ENCODE data around the gene ELOVL2. TPM values are rescaled to one million over a fixed set of nuclear protein-coding genes. Genes with fewer than 3 reads are reported as not detected.

ELOVL2 gene
- total RNA-seq, 1 experiment from 2014 or later, result 0.07 TPM

DNA sequence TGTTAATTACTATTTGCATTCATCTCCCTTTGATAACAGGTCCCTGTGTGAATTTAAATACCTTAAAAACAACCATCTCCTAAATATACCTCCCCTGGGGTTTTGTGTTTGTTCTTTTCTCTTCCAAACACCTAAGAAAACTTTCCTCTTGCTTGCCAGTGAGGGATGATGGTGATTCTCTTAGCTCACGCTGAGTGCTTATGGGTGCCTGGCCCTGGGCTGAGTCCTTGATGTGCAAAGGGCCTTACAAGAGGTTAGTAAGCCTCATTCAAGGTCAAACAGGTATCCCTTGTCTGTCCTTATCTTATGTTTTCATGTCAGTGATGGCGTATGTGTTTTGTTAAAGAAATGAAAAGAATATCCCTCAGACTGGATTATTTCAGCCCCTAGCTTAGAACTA lies 81.0 kb downstream of the ELOVL2 start:
- Histone ChIP-seq H3K27ac (ENCODE audit: low read length) (no peak overlapping the region), H3K27me3 (ENCODE audit: low read length) (0 out of 2 replicates have a peak, but pooled peaks cover 3% of the 10 kb centered on the region), H3K4me3 (ENCODE audit: low read length) (no peak overlapping the region), H3K4me2 (ENCODE audit: low read depth, low read length, poor library complexity, severe bottlenecking) (no peak overlapping the region), H3K4me1 (ENCODE audit: low read length) (no peaks in the 10 kb centered on the region), H3K9me3 (ENCODE audit: low read length) (peaks cover 9% of the 10 kb centered on the region; the same call in 1 of the 2 replicates), H4K20me1 (ENCODE audit: insufficient read depth, low read depth, low read length) (no peaks in the 10 kb centered on the region), H2AFZ (ENCODE audit: low read length) (no peak overlapping the region), H3K79me2 (ENCODE audit: low read length) (no peaks in the 10 kb centered on the region), H3K9me2 (replicated peaks; ENCODE audit: insufficient read depth, low read length) (0 out of 2 replicates have a peak, but pooled peaks cover 2% of the 10 kb centered on the region), H3K9ac (ENCODE audit: low read length) (no peak overlapping the region), H3K36me3 (ENCODE audit: insufficient read depth, low read length) (no peaks in the 10 kb centered on the region)
- no peak for DNase-seq

DNA sequence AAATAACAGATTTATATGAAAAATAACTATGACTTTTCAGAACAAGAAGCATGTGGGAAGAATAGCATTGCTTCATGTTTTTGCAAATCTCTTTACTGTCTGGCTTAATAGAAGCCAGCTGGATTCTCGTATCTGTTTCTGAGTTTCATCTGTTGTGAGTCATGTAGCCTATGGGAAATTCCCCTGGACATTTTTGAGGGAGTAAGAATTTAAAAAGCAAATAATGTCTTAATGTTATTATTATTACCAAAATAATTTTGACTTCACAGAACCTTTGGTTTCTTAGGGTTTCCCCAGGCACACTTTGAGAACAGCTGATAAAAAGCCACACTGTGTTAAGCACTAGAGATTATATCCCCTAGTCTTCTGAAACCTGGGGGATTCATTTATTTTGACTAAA lies 81.4 kb downstream of the ELOVL2 start:
- Histone ChIP-seq H3K79me2 (ENCODE audit: low read length) (no peaks in the 10 kb centered on the region), H3K4me3 (ENCODE audit: low read length) (no peak overlapping the region), H4K20me1 (ENCODE audit: insufficient read depth, low read depth, low read length) (no peaks in the 10 kb centered on the region), H3K27ac (ENCODE audit: low read length) (no peak overlapping the region), H3K4me1 (ENCODE audit: low read length) (no peaks in the 10 kb centered on the region), H3K9ac (ENCODE audit: low read length) (no peak overlapping the region), H3K4me2 (ENCODE audit: low read depth, low read length, poor library complexity, severe bottlenecking) (no peak overlapping the region), H3K36me3 (ENCODE audit: insufficient read depth, low read length) (no peaks in the 10 kb centered on the region), H2AFZ (ENCODE audit: low read length) (no peak overlapping the region), H3K9me3 (ENCODE audit: low read length) (peaks cover 9% of the 10 kb centered on the region; the same call in 1 of the 2 replicates), H3K27me3 (ENCODE audit: low read length) (0 out of 2 replicates have a peak, but pooled peaks cover under 1% of the 10 kb centered on the region), H3K9me2 (replicated peaks; ENCODE audit: insufficient read depth, low read length) (0 out of 2 replicates have a peak, but pooled peaks cover 2% of the 10 kb centered on the region)
- DNase-seq, result no peak

DNA sequence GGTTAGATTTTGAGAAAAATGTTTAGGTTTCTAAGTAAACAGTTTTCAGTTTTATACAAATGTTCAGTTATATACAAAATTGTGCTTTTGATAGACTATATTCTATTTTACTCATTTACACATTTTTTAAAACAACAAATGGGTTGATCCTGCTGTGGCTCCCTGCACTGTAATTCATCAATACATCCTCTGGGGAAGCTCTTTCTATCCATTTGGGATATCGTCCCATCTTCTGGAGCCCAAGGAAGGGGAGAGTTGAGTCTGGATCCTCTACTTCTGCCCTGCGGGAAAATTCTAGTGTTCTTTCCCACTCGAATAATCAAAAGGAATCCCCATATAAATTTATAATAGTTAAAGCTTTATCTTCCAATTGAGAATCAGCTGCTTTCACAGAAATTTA lies 82.3 kb downstream of the ELOVL2 start:
- Histone ChIP-seq H3K4me2 (ENCODE audit: low read depth, low read length, poor library complexity, severe bottlenecking) (no peak overlapping the region), H3K79me2 (ENCODE audit: low read length) (no peaks in the 10 kb centered on the region), H3K9ac (ENCODE audit: low read length) (no peak overlapping the region), H3K4me3 (ENCODE audit: low read length) (no peak overlapping the region), H3K27me3 (ENCODE audit: low read length) (no peaks in the 10 kb centered on the region), H2AFZ (ENCODE audit: low read length) (no peak overlapping the region), H3K4me1 (ENCODE audit: low read length) (no peaks in the 10 kb centered on the region), H4K20me1 (ENCODE audit: insufficient read depth, low read depth, low read length) (no peaks in the 10 kb centered on the region), H3K27ac (ENCODE audit: low read length) (no peak overlapping the region), H3K36me3 (ENCODE audit: insufficient read depth, low read length) (no peaks in the 10 kb centered on the region), H3K9me3 (ENCODE audit: low read length) (peaks cover 9% of the 10 kb centered on the region; the same call in 1 of the 2 replicates), H3K9me2 (replicated peaks; ENCODE audit: insufficient read depth, low read length) (0 out of 2 replicates have a peak, but pooled peaks cover 2% of the 10 kb centered on the region)
- no peak for DNase-seq

DNA sequence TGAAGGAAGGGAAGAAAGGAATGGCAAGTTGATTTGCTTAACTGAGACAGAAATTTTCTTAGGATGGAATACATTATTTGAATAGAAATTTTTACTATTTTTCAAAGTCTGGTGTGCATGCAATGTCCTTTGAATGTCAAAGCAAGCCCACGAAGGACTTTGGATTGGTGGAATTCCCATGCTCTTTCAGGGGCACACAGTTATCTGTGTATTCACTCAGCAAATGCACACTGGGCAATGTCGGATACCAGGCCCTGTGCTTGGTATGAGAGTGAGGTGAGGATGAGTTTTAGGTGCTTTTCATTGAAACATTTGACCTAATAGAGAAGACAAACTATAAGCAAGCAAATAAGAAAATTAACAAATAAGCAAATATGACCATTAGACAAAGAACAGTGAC lies 83.9 kb downstream of the ELOVL2 start:
- no peak for DNase-seq
- Histone ChIP-seq H3K36me3 (ENCODE audit: insufficient read depth, low read length) (no peaks in the 10 kb centered on the region), H3K9ac (ENCODE audit: low read length) (no peak overlapping the region), H3K9me2 (replicated peaks; ENCODE audit: insufficient read depth, low read length) (no peaks in the 10 kb centered on the region), H3K4me1 (ENCODE audit: low read length) (no peaks in the 10 kb centered on the region), H3K27me3 (ENCODE audit: low read length) (no peaks in the 10 kb centered on the region), H3K9me3 (ENCODE audit: low read length) (no peaks in the 10 kb centered on the region), H4K20me1 (ENCODE audit: insufficient read depth, low read depth, low read length) (no peaks in the 10 kb centered on the region), H3K4me2 (ENCODE audit: low read depth, low read length, poor library complexity, severe bottlenecking) (no peak overlapping the region), H3K4me3 (ENCODE audit: low read length) (no peak overlapping the region), H3K79me2 (ENCODE audit: low read length) (no peaks in the 10 kb centered on the region), H2AFZ (ENCODE audit: low read length) (no peak overlapping the region), H3K27ac (ENCODE audit: low read length) (no peak overlapping the region)

DNA sequence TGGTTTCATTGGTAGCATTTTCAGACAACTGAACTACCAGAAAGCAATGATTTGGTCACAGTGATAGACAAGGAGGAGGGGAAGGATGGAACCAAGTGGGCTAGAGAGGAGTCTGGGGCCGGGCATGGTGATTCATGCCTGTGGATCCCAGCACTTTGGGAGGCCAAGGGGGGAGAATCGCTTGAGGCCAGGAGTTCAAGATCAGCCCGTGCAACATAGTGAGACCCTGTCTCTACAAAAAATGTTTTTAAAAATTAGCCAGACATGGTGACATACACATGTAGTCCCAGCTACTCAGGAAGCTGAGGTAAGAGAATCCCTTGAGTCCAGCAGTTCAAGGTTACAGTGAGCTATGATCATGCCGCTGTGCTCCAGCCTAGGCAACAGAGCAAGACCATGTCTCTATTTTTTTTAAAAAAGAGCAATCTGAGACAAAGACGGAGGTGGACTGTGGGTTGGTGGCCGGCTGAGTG lies 86.7 kb downstream of the ELOVL2 start:
- H3K9ac ChIP-seq (ENCODE audit: low read length), result no peak overlapping the region
- no peaks in the 10 kb centered on the region for H3K9me2 ChIP-seq (replicated peaks; ENCODE audit: insufficient read depth, low read length)
- H3K9me3 ChIP-seq (ENCODE audit: low read length), result no peaks in the 10 kb centered on the region
- H3K27ac ChIP-seq (ENCODE audit: low read length), result no peak overlapping the region
- H3K27me3 ChIP-seq (ENCODE audit: low read length), result no peaks in the 10 kb centered on the region
- H3K4me1 ChIP-seq (ENCODE audit: low read length), result no peaks in the 10 kb centered on the region
- no peaks in the 10 kb centered on the region for H3K36me3 ChIP-seq (ENCODE audit: insufficient read depth, low read length)
- DNase-seq, result no peak
- H3K4me2 ChIP-seq (ENCODE audit: low read depth, low read length, poor library complexity, severe bottlenecking), result no peak overlapping the region
- no peaks in the 10 kb centered on the region for H3K79me2 ChIP-seq (ENCODE audit: low read length)
- H4K20me1 ChIP-seq (ENCODE audit: insufficient read depth, low read depth, low read length), result no peaks in the 10 kb centered on the region
- H3K4me3 ChIP-seq (ENCODE audit: low read length), result no peak overlapping the region
- no peak overlapping the region for H2AFZ ChIP-seq (ENCODE audit: low read length)

DNA sequence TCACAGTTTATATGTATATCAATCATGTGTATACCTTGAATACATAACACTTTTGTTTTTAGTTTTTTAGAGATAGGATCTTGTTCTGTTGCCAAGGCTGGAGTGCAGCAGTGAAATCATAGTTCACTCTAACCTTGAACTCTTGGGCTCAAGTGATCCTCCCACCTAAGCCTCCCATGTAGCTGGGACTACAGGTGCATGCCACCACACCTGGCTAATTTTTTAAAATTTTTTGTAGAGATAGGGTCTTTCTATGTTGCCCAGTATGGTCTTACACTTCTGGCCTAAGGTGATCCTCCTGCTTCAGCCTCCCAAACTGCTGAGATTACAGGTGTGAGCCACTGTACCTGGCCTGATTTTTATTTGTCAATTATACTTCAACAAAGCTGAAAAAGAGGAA lies 87.3 kb downstream of the ELOVL2 start:
- H3K9me2 ChIP-seq (replicated peaks; ENCODE audit: insufficient read depth, low read length), result no peaks in the 10 kb centered on the region

DNA sequence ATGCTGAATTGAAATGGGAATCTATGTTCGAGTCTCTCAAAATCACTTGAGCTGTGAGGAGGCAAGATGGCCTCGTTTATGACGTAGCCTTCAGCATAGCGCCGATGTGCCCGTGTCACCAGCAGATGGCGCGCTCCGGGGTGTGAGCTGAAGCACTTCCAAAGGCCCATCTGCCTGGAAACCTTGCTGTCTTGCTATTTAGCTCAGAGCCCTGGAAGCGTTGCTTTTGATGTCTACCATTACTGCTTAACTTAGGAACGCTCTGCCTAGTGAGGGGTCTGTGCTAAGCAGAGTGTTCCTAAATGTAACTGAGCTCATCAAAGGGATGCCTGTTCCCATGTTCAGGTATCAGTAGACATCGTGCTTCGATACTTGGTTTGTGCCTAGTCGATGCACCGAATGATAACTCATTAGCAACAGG lies 89.5 kb downstream of the ELOVL2 start:
- Histone ChIP-seq H2AFZ (ENCODE audit: low read length) (peak overlapping the region; percentile 67; the same call in 1 of the 2 replicates), H4K20me1 (ENCODE audit: insufficient read depth, low read depth, low read length) (no peaks in the 10 kb centered on the region), H3K9ac (ENCODE audit: low read length) (no peak overlapping the region), H3K79me2 (ENCODE audit: low read length) (no peaks in the 10 kb centered on the region), H3K36me3 (ENCODE audit: insufficient read depth, low read length) (no peaks in the 10 kb centered on the region), H3K4me2 (ENCODE audit: low read depth, low read length, poor library complexity, severe bottlenecking) (no peak overlapping the region), H3K9me3 (ENCODE audit: low read length) (no peaks in the 10 kb centered on the region), H3K27me3 (ENCODE audit: low read length) (no peaks in the 10 kb centered on the region), H3K4me3 (ENCODE audit: low read length) (no peak overlapping the region), H3K27ac (ENCODE audit: low read length) (no peak overlapping the region), H3K9me2 (replicated peaks; ENCODE audit: insufficient read depth, low read length) (no peaks in the 10 kb centered on the region), H3K4me1 (ENCODE audit: low read length) (no peaks in the 10 kb centered on the region)
- DNase-seq, result peak; percentile 92

More for the DNA sequence above, 87.3 kb downstream of the ELOVL2 start:
- Histone ChIP-seq H3K36me3 (ENCODE audit: insufficient read depth, low read length) (no peaks in the 10 kb centered on the region), H3K4me2 (ENCODE audit: low read depth, low read length, poor library complexity, severe bottlenecking) (no peak overlapping the region), H2AFZ (ENCODE audit: low read length) (no peak overlapping the region), H3K9ac (ENCODE audit: low read length) (no peak overlapping the region), H3K4me3 (ENCODE audit: low read length) (no peak overlapping the region), H3K27me3 (ENCODE audit: low read length) (no peaks in the 10 kb centered on the region), H3K79me2 (ENCODE audit: low read length) (no peaks in the 10 kb centered on the region), H4K20me1 (ENCODE audit: insufficient read depth, low read depth, low read length) (no peaks in the 10 kb centered on the region), H3K4me1 (ENCODE audit: low read length) (no peaks in the 10 kb centered on the region), H3K9me3 (ENCODE audit: low read length) (no peaks in the 10 kb centered on the region), H3K27ac (ENCODE audit: low read length) (no peak overlapping the region)
- no peak for DNase-seq

DNA sequence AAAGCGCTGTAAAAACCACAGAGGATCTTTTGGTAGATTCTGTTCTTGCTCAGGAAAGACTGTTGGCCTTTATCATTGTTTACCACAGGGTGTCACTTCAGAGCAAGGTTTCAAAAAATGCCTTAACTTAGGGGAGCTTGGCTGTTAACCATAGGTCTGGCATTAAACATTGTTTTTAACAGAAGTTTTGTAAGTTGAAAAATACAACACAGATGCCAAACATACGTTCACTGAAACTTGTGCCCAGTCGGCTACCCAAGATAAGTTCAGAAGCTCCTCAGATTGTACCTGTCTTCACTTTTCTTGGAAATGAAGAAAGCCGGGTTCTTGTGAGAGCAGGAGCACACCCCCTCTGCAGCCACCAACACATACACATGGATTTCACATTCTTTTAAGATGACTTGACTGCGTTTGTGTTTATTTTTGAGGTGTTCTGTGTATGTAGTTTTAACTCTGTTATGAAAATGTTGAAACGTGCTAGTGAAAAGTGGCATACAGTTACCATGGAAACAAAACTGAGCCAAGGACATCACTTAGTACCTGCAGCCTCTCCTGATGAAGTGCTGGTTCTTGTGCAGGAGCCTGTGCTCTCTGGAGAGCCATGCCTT lies 92.3 kb downstream of the ELOVL2 start:
- Histone ChIP-seq H3K27ac (ENCODE audit: low read length) (no peak overlapping the region), H3K9me2 (replicated peaks; ENCODE audit: insufficient read depth, low read length) (no peaks in the 10 kb centered on the region), H3K9ac (ENCODE audit: low read length) (no peak overlapping the region), H3K9me3 (ENCODE audit: low read length) (no peaks in the 10 kb centered on the region), H4K20me1 (ENCODE audit: insufficient read depth, low read depth, low read length) (no peaks in the 10 kb centered on the region), H3K79me2 (ENCODE audit: low read length) (no peaks in the 10 kb centered on the region), H3K4me2 (ENCODE audit: low read depth, low read length, poor library complexity, severe bottlenecking) (no peak overlapping the region), H3K4me3 (ENCODE audit: low read length) (no peak overlapping the region), H3K4me1 (ENCODE audit: low read length) (no peaks in the 10 kb centered on the region), H3K27me3 (ENCODE audit: low read length) (no peaks in the 10 kb centered on the region), H2AFZ (ENCODE audit: low read length) (no peak overlapping the region), H3K36me3 (ENCODE audit: insufficient read depth, low read length) (no peaks in the 10 kb centered on the region)
- DNase-seq, result peak; percentile 57

Measured in Karpas-422 (cell line).